NCI-H146 treated with DMSO at 0.1 percent for 48 hours (cell line): Measurements from ENCODE around the gene SULT1A1.
"Not testable (repeated sequence)": the region's sequence is repeated elsewhere in the genome, so short reads cannot be mapped to it uniquely, and the experiment has no call there.

Source experiments
- DNase-seq: peaks from one replicate; lab custom pipeline; 2025; ENCODE audit not compliant: unreplicated experiment; lab: John Stamatoyannopoulos, UW

Gene SULT1A1

DNA sequence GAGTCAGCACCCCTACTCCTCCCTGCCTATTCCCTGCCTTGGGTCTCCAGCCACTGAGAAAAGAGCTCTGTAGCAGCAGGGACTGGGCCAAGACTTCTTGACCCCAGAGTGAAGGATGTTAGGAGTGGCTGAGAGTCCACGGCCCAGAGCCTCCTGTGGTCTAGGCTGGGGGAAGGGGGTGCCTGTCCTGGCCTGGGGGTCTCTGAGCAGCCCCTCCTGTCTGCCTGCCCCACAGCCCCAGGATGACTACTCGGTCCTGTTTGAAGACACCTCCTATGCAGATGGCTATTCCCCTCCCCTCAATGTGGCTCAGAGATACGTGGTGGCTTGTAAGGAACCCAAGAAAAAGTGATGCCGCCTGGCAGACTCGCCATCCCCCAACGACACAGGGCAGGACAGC, 18.5 kb downstream of the SULT1A1 start:
- DNase-seq: no peak

DNA sequence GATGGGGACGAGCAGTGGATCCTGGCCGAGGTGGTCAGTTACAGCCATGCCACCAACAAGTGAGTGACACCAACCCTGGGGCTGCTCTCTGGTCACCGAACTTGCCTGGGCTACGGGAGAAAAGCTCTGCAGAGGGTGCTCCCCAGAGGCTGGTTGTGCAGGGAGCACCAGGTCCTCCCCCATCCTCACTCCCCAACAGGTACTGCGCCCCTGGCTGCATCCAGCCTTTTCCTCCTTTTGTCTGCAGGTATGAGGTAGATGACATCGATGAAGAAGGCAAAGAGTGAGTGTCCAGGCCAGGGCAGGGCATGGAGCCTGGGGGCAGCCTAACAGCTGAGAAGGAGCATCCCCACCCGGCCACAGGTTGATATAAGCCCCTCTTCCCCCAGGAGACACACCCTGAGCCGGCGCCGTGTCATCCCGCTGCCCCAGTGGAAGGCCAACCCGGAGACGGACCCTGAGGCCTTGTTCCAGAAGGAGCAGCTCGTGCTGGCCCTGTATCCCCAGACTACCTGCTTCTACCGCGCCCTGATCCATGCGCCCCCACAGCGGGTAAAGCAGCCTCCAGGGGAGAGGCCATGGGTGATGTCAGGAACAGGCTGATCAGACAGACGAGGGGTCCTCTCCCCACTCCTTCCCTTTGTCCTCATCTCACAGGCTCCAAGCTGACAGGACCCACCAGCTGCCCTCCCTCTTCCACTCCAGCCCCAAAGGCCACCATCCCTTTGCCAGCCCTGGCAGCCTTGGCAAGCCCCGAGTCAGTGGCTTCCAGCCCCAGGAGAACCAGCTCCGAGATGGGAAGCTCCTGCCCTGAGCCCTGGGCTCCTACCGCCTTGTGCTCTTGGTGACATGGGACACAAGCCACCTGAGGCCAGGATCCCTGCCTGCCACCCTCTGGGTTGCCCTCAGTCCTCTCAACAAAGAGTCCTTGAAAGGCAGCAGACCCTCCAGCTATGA, 19.2 kb downstream of the SULT1A1 start:
- DNase-seq: no peak

DNA sequence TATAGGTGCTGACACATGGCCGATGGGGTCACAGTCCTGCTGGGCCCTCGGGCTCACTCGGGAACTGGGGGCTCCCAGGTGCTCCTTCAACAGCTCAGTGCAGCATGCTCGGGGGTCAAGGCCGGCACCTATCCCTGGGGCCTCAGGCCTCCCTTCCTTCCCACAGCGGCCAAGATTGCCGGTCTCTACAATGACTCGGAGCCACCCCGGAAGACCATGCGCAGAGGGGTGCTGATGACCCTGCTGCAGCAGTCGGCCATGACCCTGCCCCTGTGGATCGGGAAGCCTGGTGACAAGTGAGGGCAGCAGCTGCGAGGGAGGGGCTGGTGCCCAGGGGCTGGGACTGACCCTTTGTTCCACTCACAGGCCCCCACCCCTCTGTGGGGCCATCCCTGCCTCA, 19.9 kb downstream of the SULT1A1 start:
- no peak for DNase-seq

DNA sequence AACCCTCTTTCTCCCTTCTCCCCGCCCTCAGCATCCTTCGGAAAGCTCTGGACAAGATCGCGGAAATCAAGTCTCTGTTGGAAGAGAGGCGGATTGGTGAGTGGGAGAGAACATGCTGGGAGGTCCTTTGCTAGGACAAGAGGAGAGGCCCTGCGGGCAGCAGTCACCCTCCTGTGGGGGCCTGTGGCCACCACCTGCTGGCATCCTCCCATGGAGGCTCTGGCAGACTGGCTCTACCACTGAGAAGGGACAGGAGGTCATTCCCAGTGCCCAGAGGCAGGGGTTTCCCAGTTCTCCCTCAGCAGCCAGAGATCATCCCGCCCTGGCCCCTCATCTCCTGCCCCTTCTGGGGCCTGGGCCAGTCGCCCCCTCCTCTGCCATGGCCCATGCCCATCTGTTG, 20.8 kb downstream of the SULT1A1 start:
- no peak for DNase-seq

DNA sequence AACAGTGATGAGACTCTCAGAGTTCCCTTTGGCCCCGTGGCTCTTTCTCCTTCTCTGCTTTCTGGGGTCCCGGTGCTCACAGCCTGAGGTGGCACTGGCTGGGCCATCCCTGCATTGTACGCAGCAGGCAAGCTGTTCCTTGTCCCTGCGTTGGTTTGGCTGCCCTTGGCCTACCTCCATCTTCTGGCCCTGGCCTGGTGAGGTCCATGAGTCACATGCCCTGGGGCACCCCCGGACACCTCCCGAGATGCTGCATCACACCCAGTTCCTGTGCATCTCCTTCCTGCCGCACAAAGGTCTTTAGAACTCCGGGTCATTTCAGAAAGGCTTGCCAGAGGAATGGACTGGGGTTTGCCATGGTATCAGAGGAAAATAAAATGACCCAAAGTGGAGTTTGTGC, 22.5 kb downstream of the SULT1A1 start:
- DNase-seq: no peak

DNA sequence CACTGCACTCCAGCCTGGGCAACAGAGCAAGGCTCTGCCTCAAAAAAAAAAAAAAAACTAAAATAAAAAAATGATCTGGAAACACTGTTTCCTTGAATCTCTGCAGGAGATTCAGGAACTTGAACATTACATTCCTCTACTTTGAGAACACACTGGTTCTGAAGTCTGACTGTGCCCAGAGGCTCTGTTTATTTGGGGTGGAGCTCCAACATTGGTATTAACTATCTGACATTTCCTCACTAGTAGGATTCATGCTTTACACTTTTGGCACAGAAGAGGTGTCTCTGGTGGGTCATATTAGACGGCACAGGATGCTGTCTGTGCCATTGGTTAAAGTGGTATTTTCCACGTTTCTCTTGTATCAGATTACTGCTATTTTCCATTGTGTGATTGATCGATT, 23.4 kb downstream of the SULT1A1 start:
- no peak for DNase-seq

DNA sequence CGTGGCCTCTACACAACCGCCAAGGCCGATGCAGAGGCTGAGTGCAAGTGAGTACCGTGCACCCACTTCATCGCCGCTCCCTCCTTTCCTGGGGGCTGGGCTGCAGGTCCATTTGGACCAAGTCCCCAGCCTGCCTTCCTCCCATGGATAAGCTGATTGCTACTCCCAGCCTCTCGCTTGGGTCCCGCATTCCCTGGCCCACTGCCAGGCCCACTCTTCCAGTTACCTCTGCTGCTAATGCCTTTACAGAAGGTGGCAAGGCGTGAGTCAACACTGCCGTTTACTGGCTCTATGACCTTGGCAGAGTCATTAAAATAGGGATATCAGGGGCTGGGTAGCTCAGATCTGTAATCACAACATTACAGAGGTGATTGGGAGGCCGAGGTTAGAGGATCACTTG, 24.2 kb downstream of the SULT1A1 start:
- no peak for DNase-seq

DNA sequence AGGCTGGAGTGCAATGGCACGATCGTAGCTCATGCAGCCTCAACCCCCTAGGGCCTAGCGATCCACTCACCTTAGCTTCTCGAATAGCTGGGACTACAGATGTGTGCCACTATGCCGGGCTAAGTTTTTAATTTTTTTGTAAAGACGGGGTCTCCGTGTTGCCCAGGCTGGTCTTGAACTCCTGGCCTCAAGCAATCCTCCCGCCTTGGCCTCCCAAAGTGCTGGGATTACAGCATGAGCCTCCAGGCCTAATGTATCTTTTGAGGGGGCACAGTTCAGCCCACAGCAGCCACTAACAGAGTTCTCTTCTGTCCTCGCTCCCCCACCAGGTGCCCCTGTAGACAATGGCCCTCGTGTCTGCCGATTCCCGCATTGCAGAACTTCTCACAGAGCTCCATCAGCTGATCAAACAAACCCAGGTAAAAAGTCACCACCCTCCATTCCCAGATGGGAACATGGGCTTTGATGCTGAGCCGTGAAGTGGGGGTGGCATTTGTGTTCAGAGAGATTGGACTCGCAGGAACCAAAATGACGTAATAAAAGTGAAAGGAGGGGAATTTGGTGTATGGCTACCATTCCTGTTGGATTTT, 29.0 kb downstream of the SULT1A1 start:
- no peak for DNase-seq

DNA sequence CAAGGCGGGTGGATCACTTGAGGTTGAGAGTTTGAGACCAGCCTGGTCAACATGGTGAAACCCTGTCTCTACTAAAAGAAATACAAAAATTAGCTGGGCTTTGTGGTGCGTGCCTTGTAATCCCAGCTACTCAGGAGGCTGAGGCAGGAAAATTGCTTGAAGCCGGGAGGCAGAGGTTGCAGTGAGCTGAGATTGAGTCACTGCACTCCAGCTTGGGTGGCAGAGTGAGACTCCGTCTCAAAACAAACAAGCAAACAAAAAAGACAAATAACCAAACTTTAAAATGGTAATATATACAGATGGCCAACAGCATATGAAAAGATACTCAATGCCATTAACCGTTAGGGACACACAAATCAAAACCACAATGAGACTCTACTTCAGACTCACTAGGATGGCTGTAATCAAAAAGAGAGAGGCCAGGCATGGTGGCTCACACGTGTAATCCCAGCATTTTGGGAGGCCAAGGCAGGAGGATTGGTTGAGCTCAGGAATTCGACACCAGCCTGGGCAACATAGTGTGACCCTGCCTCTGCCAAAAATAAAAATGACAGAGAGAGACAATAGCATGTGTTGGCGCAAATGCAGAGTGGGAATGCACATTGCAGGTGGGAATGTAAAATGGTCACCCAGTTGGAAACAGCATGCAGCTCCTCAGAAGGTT, 34.3 kb downstream of the SULT1A1 start:
- DNase-seq: no peak

DNA sequence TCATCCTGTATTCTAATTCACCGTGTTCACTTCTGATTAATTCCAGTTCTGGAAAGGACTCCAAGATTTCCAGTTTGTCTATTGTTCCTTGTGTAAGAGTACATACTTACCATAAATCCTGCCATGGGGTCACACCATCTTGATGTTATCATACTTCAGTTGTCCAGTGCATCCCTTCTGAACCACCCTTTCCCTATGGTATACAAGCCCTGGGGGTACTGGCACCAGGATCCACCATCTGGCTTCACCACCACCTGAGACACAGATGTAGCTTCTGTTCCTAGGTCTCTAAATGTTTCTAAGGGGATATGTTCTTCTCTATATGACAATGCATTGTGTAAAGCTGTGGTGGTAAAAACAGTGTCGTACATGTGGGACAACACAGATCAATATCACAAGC, 34.9 kb downstream of the SULT1A1 start:
- DNase-seq: no peak

DNA sequence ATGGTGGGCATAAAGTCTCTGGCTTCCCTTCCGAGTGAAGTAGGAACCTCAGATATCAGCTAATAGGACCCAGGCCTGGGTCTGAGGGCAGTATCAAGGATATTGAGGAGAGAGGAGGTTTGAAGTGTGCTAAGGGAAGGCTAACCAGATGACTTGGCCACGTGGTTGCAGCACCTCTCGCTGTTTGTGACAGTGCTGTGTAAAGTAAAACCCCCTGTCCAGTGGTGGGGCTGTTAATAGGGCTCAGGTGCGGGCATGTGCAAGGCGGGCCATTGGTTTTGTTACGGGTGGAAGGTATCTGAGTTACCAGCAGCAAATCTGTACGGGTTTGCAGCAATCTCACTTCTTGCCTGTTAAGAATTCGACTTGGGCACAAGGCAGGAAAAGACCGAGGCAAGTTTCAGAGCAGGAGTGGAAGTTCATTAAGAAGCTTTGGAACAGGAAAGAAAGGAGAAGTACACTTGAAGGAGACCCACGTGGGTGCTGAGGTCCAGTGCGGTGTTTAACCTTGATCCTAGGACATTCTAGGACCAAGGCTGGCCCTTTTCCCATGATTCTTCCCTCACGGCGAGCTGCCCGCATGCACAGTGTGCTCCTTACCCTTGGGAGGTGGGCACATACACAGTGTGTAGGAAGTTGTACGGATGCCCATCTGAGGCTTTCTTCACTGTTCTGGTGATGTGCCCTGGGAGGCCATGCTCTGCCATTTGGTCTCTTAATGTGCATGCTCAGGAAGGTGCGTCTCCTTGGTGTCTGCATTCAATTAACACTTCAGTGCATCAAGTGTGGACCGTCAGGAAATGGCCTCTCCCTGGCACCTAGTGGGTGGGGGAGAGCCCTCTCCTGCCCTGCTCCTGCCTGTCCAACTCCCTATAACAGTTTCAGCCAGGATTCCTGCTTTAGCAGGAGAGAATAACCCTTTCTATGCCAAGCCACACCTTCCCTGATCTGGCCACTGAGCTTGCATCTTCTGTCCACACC, 35.8 kb downstream of the SULT1A1 start:
- no peak for DNase-seq

DNA sequence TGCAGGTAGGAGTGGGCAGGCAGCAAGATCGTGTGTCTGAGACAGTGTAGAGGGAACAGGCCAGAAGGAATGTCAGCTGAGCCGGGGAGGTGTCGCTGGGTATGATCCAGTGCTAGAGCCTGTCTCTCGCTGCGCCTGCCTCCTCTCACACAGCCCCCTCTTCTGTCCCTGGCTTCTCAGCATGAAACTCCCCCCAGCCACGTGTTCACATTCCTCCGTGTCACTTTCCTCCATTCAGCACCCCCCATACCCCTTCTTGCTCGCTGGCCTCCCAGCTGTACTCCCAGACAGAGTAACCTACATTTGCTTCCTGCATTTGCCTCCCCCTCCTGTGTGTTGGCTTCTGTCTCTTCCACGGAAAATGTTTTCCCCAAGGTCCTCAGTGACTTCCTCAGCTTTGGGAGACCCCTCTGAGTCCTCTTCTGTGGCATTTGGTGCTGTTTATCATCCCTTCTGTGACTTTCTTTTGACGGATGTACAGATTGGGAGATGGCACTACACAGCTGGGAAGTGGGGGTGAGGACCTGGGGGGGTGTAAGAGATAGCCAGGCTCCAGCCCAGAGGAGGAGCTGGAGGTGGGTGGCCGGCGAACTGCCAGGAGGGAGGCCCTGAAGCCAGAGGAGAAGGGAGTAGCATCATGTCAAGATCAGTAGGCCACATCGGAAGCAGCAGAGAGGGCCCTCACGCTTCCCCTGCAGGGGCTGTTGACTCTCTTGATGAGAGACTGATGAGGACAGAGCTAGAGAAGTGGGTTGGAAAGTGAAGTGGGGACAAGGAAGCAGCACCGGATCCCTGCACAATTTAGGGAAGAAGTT, 36.9 kb downstream of the SULT1A1 start:
- DNase-seq: no peak

DNA sequence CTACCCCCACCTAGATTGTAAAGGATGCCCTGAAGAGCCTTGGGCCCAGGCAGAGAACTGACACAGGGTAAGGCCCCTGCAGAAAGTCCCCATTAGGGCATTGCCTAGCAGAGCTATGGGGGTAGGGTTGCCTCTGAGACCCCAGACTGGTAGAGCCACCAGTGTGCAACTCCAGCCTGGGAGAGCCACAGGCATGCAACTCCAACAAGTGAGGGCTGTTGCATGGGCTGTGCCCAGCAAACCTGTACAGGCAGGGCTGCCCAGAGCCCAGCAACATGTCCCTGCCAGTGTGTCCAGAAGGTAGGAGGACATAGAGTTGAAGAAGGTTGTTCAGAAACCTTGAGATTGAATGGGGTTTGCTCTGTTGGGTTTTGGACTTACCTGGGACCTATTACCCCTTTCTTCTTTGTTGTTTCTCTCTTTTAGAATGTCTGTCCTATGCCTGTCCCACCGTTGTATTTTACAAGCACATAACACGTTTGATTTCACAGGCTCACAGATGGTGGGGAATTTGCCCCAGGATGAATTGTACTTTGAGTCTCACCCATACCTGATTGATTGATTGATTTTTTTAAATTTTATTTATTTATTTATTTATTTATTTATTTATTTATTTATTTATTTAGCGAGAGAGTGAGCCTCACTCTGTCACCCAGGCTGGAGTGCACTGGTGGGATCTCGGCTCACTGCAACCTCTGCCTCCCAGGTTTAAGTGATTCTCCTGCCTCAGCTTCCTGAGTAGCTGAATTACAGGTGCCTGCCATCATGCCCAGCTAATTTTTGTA, 39.7 kb downstream of the SULT1A1 start:
- no peak for DNase-seq

DNA sequence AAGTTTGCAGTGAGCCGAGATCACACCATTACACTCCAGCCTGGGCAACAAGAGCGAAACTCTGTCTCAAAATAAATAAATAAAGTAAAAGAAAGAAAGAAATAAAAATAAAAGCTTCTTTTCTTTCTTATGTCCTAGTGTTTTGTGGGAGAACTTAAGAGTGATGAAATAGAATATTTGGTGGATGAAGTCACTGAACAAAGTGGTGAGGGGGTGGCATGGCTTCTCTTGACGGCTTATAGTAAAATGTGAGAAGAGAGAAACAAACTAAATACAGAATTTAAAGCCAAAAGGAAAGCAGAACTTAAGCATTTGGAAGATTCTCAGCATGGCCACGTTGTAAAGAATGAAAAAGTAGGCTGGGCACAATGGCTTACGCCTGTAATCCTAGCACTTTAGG, 40.8 kb downstream of the SULT1A1 start:
- no peak for DNase-seq

DNA sequence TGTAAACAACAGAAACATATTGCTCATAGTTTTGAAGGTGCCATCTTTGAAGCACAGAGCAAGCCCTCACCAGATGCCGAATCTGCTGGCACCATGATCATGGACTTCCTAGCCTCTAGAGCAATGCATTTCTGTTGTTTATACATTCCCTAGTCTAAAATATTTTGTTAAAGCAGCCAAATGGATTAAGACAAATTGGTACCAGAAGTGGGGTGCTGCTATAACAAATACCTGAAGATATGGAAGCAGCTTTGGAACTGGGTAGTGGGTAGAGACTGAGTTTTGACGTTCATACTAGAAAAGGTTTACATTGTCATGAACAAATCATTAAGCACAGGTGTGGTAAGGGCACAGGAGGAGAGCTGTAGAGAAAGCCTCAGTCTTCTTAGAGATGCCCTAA, 42.6 kb downstream of the SULT1A1 start:
- no peak for DNase-seq

DNA sequence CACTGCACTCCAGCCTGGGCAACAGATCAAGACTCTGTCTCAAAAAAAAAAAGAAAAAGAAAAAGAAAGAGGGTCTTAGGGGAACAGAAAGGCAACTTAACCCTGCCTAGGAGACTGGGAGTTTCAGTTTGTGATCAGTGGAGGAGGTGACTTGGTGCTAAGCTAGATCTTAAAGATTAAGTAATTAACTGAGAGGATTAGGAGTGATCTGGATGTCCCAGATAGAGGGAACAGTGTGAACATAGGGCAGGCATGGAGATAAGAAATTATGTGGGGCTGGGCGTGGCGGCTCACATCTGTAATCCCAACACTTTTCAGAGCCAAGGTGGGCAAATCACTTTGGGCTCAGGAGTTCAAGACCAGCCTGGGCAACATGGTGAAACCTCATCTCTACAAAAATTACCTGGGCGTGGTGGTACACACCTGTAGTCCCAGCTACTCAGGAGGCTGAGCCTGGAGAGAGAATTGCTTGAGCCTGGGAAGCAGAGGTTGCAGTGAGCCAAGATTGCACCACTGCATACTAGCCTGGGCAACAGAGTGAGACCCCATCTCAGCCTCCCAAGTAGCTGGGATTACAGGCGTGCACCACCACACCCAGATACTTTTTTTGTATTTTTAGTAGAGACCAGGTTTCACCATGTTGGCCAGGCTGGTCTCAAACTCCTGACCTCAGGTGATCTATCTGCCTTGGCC, 43.5 kb downstream of the SULT1A1 start:
- DNase-seq: not testable (repeated sequence)

DNA sequence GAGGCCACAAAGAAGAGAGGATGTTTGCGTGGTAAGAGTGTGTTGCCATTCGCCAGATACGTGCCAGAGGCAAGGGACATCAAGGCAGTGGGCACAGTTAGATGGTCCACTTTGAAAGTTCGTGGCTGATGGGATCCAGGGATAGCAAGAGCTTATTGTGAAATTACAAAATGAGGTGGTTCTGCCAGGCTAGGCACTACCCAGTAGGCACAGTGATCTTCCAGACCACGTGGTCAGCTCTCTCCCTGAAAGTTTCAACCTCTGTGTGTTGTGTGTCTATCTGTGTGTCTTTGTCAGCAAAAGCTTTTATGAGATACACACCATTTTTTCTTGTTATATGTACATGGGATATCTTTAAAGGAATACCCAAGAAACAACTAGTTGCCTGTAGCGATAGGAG, 46.6 kb downstream of the SULT1A1 start:
- DNase-seq: no peak

DNA sequence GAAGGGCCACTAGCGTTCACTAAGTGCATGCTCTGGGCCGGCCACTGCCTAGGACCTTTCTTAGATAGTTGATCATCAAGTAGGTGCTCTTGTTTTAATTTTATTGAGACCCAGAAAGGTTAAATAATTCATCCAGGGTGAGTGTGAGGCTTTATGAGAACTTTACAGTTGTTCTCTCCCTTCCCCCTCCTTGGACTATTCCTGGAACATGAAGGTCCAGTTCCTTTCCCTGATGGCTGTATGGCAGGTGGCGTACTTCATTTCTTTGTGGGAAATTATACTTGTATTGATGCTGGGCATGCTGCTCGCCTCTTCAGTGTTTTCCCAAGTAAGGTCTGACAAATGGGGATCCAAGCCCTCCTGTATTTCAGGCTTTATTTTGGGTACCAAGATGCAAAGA, 47.6 kb downstream of the SULT1A1 start:
- DNase-seq: no peak
